Vagina (tissue), 2 donors: ENCODE measurements around the gene GLIPR2.

Experiments
- POLR2A ChIP-seq, 2 donors: fragments of 450-650 bp; IDR thresholded peaks; one replicate each; pipeline ENCODE4 v1.6.1; 2017; ENCODE audit warnings: antibody characterized with exemption in 2 of 2, mild to moderate bottlenecking in 2 of 2, moderate library complexity in 2 of 2
- POLR2AphosphoS5 ChIP-seq, 2 donors: sonication (generic); formaldehyde crosslinking; IDR thresholded peaks; one replicate each; pipeline ENCODE4 v1.9.0; 2017; ENCODE audit warnings: antibody characterized with exemption in 2 of 2, mild to moderate bottlenecking in 2 of 2, low read depth in 1 of 2; ENCODE audit not compliant: insufficient read depth in 1 of 2
- TF ChIP-seq, protein P1 (sequence below), 3 experiments: fragments of 450-650 bp in 2 of 3; fragments of 200-600 bp in 1 of 3; sonication (generic) in 1 of 3; IDR thresholded peaks; one replicate each; pipeline ENCODE4 v1.5.1; 2017 to 2019; ENCODE audit warnings: antibody characterized with exemption in 3 of 3, mild to moderate bottlenecking in 2 of 3, moderate library complexity in 2 of 3

- TF ChIP-seq POLR2A (IDR thresholded peaks at IDR 0.05) (no peak), POLR2AphosphoS5 (IDR thresholded peaks at IDR 0.05; ENCODE audit: insufficient read depth in 1 of 2, low read depth in 1 of 2) (peak in 1 of 2 donors; percentile 12)
- TF ChIP-seq, protein P1, sequence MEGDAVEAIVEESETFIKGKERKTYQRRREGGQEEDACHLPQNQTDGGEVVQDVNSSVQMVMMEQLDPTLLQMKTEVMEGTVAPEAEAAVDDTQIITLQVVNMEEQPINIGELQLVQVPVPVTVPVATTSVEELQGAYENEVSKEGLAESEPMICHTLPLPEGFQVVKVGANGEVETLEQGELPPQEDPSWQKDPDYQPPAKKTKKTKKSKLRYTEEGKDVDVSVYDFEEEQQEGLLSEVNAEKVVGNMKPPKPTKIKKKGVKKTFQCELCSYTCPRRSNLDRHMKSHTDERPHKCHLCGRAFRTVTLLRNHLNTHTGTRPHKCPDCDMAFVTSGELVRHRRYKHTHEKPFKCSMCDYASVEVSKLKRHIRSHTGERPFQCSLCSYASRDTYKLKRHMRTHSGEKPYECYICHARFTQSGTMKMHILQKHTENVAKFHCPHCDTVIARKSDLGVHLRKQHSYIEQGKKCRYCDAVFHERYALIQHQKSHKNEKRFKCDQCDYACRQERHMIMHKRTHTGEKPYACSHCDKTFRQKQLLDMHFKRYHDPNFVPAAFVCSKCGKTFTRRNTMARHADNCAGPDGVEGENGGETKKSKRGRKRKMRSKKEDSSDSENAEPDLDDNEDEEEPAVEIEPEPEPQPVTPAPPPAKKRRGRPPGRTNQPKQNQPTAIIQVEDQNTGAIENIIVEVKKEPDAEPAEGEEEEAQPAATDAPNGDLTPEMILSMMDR (IDR thresholded peaks at IDR 0.05) = no peak
Measured at GRCh38 chr9:36161187-36161586, 24.7 kb downstream of the GLIPR2 start.
